ENCODE data around the gene TSPAN6.

The TSPAN6 gene

DNA sequence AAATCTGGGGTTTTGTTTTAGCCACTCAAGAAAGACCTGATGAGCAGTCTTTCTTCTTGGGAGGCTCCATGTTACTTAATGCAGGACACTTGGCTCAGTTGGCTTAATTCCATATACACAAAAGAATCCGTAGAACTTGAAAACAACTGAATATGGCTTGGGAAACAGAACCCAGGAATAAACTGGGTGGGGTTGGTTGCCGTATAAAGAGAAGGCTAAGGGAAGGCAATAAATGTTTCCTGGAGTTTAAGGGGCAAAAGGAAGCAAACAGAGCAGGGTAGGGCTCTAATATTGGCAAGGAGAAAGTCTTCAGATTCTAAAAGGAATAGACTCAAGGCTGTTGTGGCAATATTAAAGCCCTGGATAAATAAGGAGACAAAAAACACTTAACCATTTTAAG lies 43.5 kb downstream of the TSPAN6 start (continued):
- TF ChIP-seq, protein P1, sequence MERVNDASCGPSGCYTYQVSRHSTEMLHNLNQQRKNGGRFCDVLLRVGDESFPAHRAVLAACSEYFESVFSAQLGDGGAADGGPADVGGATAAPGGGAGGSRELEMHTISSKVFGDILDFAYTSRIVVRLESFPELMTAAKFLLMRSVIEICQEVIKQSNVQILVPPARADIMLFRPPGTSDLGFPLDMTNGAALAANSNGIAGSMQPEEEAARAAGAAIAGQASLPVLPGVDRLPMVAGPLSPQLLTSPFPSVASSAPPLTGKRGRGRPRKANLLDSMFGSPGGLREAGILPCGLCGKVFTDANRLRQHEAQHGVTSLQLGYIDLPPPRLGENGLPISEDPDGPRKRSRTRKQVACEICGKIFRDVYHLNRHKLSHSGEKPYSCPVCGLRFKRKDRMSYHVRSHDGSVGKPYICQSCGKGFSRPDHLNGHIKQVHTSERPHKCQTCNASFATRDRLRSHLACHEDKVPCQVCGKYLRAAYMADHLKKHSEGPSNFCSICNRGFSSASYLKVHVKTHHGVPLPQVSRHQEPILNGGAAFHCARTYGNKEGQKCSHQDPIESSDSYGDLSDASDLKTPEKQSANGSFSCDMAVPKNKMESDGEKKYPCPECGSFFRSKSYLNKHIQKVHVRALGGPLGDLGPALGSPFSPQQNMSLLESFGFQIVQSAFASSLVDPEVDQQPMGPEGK (tag by site-specific recombination; IDR thresholded peaks at IDR 0.05) = no peak
- TF ChIP-seq, protein P2, sequence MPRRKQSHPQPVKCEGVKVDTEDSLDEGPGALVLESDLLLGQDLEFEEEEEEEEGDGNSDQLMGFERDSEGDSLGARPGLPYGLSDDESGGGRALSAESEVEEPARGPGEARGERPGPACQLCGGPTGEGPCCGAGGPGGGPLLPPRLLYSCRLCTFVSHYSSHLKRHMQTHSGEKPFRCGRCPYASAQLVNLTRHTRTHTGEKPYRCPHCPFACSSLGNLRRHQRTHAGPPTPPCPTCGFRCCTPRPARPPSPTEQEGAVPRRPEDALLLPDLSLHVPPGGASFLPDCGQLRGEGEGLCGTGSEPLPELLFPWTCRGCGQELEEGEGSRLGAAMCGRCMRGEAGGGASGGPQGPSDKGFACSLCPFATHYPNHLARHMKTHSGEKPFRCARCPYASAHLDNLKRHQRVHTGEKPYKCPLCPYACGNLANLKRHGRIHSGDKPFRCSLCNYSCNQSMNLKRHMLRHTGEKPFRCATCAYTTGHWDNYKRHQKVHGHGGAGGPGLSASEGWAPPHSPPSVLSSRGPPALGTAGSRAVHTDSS (tag by site-specific recombination; IDR thresholded peaks at IDR 0.05) = no peak
- no peak for TF ChIP-seq ZNF658 (tag by site-specific recombination; IDR thresholded peaks at IDR 0.05)

GRCh38 chrX:100591256-100592051 lies 45.2 kb downstream of the TSPAN6 start:
- Histone ChIP-seq H3K36me3 (ENCODE audit: control insufficient read depth in 2 of 2, insufficient read depth in 1 of 2, low read length in 2 of 2) (no peaks in the 10 kb centered on the region), H3K4me1 (ENCODE audit: control insufficient read depth, insufficient read depth, low read length) (no peaks in the 10 kb centered on the region; the same call in 1 of the 2 replicates), H3K9me3 (ENCODE audit: control insufficient read depth, insufficient read depth, low read depth, low read length) (no peaks in the 10 kb centered on the region), H3K4me3 (ENCODE audit: low read depth, low read length) (no peak overlapping the region), H3K27ac (ENCODE audit: extremely low read depth, low read depth, low read length) (no peak overlapping the region)
- POLR2A ChIA-PET = no interaction called here
- TF ChIP-seq ZNF544 (tag by site-specific recombination; IDR thresholded peaks at IDR 0.05) (no peak), ZNF792 (tag by site-specific recombination; IDR thresholded peaks at IDR 0.05) (no peak), ZNF677 (tag by site-specific recombination; IDR thresholded peaks at IDR 0.05) (0 out of 2 replicates have a peak, but pooled peaks have one; percentile 66), ZSCAN23 (tag by site-specific recombination; IDR thresholded peaks at IDR 0.05) (no peak), BCL11B (tag by site-specific recombination; IDR thresholded peaks at IDR 0.05; ENCODE audit: low read depth) (no peak)
- TF ChIP-seq, protein P3, sequence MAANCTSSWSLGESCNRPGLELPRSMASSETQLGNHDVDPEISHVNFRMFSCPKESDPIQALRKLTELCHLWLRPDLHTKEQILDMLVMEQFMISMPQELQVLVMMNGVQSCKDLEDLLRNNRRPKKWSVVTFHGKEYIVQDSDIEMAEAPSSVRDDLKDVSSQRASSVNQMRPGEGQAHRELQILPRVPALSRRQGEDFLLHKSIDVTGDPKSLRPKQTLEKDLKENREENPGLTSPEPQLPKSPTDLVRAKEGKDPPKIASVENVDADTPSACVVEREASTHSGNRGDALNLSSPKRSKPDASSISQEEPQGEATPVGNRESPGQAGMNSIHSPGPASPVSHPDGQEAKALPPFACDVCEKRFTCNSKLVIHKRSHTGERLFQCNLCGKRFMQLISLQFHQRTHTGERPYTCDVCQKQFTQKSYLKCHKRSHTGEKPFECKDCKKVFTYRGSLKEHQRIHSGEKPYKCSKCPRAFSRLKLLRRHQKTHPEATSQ (tag by site-specific recombination; IDR thresholded peaks at IDR 0.05) = no peak
- CTCF ChIA-PET = interaction anchor here (1.0 to 1.9 kb wide), 2 partner anchors 26 to 143 kb away, joined by 3 to 6 read pairs; no protein-coding TSS in a partner anchor

DNA sequence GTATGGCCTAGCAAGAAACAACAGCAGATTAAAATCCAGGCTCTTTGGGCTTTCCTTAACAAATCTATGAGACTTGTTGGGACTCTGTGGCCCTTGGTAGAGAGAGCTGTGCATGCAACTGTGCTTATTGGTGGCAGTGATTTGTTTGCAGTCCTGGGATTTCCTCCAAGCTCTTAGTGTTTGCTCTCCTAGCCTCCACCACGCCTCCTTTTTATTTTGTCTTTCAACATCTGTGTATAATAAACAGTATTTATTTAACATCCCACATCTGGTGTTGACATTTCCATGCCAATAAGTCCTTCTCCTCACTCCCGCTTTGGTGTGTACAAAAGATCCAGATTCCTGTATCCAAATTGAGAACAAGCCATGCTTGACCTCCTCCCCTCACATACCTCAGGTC lies 48.7 kb downstream of the TSPAN6 start:
- no peak for TF ChIP-seq ZNF132 (tag by site-specific recombination; IDR thresholded peaks at IDR 0.05; ENCODE audit: borderline replicate concordance)
- no peak for TF ChIP-seq CTCF (tag by site-specific recombination; IDR thresholded peaks at IDR 0.05)
- TF ChIP-seq ZNF692 (tag by site-specific recombination; IDR thresholded peaks at IDR 0.05) = no peak
- TF ChIP-seq TRIM28 (IDR thresholded peaks at IDR 0.05; ENCODE audit: borderline replicate concordance, low read length) = no peak
- no peak for TF ChIP-seq ZBTB8A (tag by site-specific recombination; IDR thresholded peaks at IDR 0.05)
- H3K4me3 ChIP-seq (ENCODE audit: low read depth, low read length) = no peak overlapping the region
- no peaks in the 10 kb centered on the region for H3K9me3 ChIP-seq (ENCODE audit: control insufficient read depth, insufficient read depth, low read depth, low read length)
- H3K27ac ChIP-seq (ENCODE audit: extremely low read depth, low read depth, low read length) = no peak overlapping the region
- ChIA-PET POLR2A (no interaction called here), CTCF (interaction anchor here (0.8 kb wide), 1 partner anchor 141 kb away, joined by 3 read pairs; no protein-coding TSS in a partner anchor)
- H3K36me3 ChIP-seq (ENCODE audit: control insufficient read depth in 2 of 2, insufficient read depth in 1 of 2, low read length in 2 of 2) = no peaks in the 10 kb centered on the region
- no peaks in the 10 kb centered on the region for H3K4me1 ChIP-seq (ENCODE audit: control insufficient read depth, insufficient read depth, low read length)

All from HEK293 (cell line).